Measurements from ENCODE around the gene ACBD3.

The ACBD3 gene

GRCh38 chr1:226119169-226119568, 67.4 kb downstream of the ACBD3 start:
- no peaks in the 10 kb centered on the region for H3K9me3 ChIP-seq (ENCODE audit: insufficient read depth, low read length, severe bottlenecking)
- ATAC-seq (ENCODE audit: insufficient read depth, low read depth) (no peak), DNase-seq (no peak)
- no peak for TF ChIP-seq CTCF (IDR thresholded peaks at IDR 0.05; ENCODE audit: borderline replicate concordance, extremely low read depth, low read length, poor library complexity, severe bottlenecking)
- H3K4me2 ChIP-seq (ENCODE audit: insufficient read depth, low read length), result no peak overlapping the region
- peaks cover 35% of the 10 kb centered on the region for H3K4me1 ChIP-seq (ENCODE audit: insufficient read depth, low read length)
- H3K36me3 ChIP-seq (ENCODE audit: insufficient read depth, low read length), result no peaks in the 10 kb centered on the region
- H3K4me3 ChIP-seq (ENCODE audit: low read depth in 1 of 2, low read length in 2 of 2), result no peak overlapping the region
- H3K27ac ChIP-seq (ENCODE audit: low read length), result no peak overlapping the region
- peaks cover 18% of the 10 kb centered on the region for H3K27me3 ChIP-seq (ENCODE audit: insufficient read depth, low read length, poor library complexity)
- no peak overlapping the region for H2AFZ ChIP-seq (ENCODE audit: low read depth, low read length)
- H3K9ac ChIP-seq (ENCODE audit: low read depth, low read length), result no peak overlapping the region
- H3K79me2 ChIP-seq (ENCODE audit: insufficient read depth, low read length), result no peaks in the 10 kb centered on the region
- 0 out of 2 replicates have a peak, but pooled peaks cover 3% of the 10 kb centered on the region for H4K20me1 ChIP-seq (ENCODE audit: insufficient read depth, low read length)

GRCh38 chr1:226118357-226118756, 68.2 kb downstream of the ACBD3 start:
- Histone ChIP-seq H3K27ac (ENCODE audit: low read length) (no peak overlapping the region), H3K27me3 (ENCODE audit: insufficient read depth, low read length, poor library complexity) (peaks cover 13% of the 10 kb centered on the region), H3K4me2 (ENCODE audit: insufficient read depth, low read length) (no peak overlapping the region), H3K4me1 (ENCODE audit: insufficient read depth, low read length) (peaks cover 35% of the 10 kb centered on the region), H3K9ac (ENCODE audit: low read depth, low read length) (no peak overlapping the region), H4K20me1 (ENCODE audit: insufficient read depth, low read length) (0 out of 2 replicates have a peak, but pooled peaks cover 3% of the 10 kb centered on the region), H3K36me3 (ENCODE audit: insufficient read depth, low read length) (no peaks in the 10 kb centered on the region), H3K4me3 (ENCODE audit: low read depth in 1 of 2, low read length in 2 of 2) (no peak overlapping the region), H2AFZ (ENCODE audit: low read depth, low read length) (no peak overlapping the region), H3K9me3 (ENCODE audit: insufficient read depth, low read length, severe bottlenecking) (no peaks in the 10 kb centered on the region), H3K79me2 (ENCODE audit: insufficient read depth, low read length) (no peaks in the 10 kb centered on the region)
- no peak for DNase-seq
- ATAC-seq (ENCODE audit: insufficient read depth, low read depth), result no peak
- no peak for TF ChIP-seq EZH2 (IDR thresholded peaks at IDR 0.05; ENCODE audit: borderline replicate concordance, low read depth, low read length, severe bottlenecking)

GRCh38 chr1:226117330-226117729, 69.2 kb downstream of the ACBD3 start:
- no peak for TF ChIP-seq EZH2 (IDR thresholded peaks at IDR 0.05; ENCODE audit: borderline replicate concordance, low read depth, low read length, severe bottlenecking)
- TF ChIP-seq CTCF (IDR thresholded peaks at IDR 0.05; ENCODE audit: borderline replicate concordance, extremely low read depth, low read length, poor library complexity, severe bottlenecking), result no peak
- no peak overlapping the region for H3K4me3 ChIP-seq (ENCODE audit: low read depth in 1 of 2, low read length in 2 of 2)
- no peak for ATAC-seq (ENCODE audit: insufficient read depth, low read depth)

GRCh38 chr1:226116673-226117072, 69.9 kb downstream of the ACBD3 start:
- H3K4me3 ChIP-seq (ENCODE audit: low read depth in 1 of 2, low read length in 2 of 2), result no peak overlapping the region
- H3K4me1 ChIP-seq (ENCODE audit: insufficient read depth, low read length), result peaks cover 27% of the 10 kb centered on the region
- no peak overlapping the region for H3K27ac ChIP-seq (ENCODE audit: low read length)
- H3K27me3 ChIP-seq (ENCODE audit: insufficient read depth, low read length, poor library complexity), result no peaks in the 10 kb centered on the region
- no peaks in the 10 kb centered on the region for H3K79me2 ChIP-seq (ENCODE audit: insufficient read depth, low read length)
- H3K9me3 ChIP-seq (ENCODE audit: insufficient read depth, low read length, severe bottlenecking), result no peaks in the 10 kb centered on the region
- H3K4me2 ChIP-seq (ENCODE audit: insufficient read depth, low read length), result no peak overlapping the region
- no peak overlapping the region for H2AFZ ChIP-seq (ENCODE audit: low read depth, low read length)
- no peak for ATAC-seq (ENCODE audit: insufficient read depth, low read depth)
- H3K9ac ChIP-seq (ENCODE audit: low read depth, low read length), result no peak overlapping the region
- TF ChIP-seq CTCF (IDR thresholded peaks at IDR 0.05; ENCODE audit: borderline replicate concordance, extremely low read depth, low read length, poor library complexity, severe bottlenecking) (no peak), EZH2 (IDR thresholded peaks at IDR 0.05; ENCODE audit: borderline replicate concordance, low read depth, low read length, severe bottlenecking) (no peak)
- DNase-seq, result no peak
- no peaks in the 10 kb centered on the region for H4K20me1 ChIP-seq (ENCODE audit: insufficient read depth, low read length)
- H3K36me3 ChIP-seq (ENCODE audit: insufficient read depth, low read length), result no peaks in the 10 kb centered on the region

More at GRCh38 chr1:226117330-226117729, 69.2 kb downstream of the ACBD3 start:
- H4K20me1 ChIP-seq (ENCODE audit: insufficient read depth, low read length), result no peaks in the 10 kb centered on the region
- peaks cover 5% of the 10 kb centered on the region for H3K27me3 ChIP-seq (ENCODE audit: insufficient read depth, low read length, poor library complexity)
- peaks cover 31% of the 10 kb centered on the region for H3K4me1 ChIP-seq (ENCODE audit: insufficient read depth, low read length)
- H3K79me2 ChIP-seq (ENCODE audit: insufficient read depth, low read length), result no peaks in the 10 kb centered on the region
- H3K9ac ChIP-seq (ENCODE audit: low read depth, low read length), result no peak overlapping the region
- H3K36me3 ChIP-seq (ENCODE audit: insufficient read depth, low read length), result no peaks in the 10 kb centered on the region
- no peak overlapping the region for H2AFZ ChIP-seq (ENCODE audit: low read depth, low read length)
- no peak overlapping the region for H3K4me2 ChIP-seq (ENCODE audit: insufficient read depth, low read length)
- no peaks in the 10 kb centered on the region for H3K9me3 ChIP-seq (ENCODE audit: insufficient read depth, low read length, severe bottlenecking)
- no peak overlapping the region for H3K27ac ChIP-seq (ENCODE audit: low read length)
- no peak for DNase-seq
